Osteocyte (in vitro differentiated cells): Measurements from ENCODE around the gene GPC6. TPM values are rescaled to one million over a fixed set of nuclear protein-coding genes. Genes with fewer than 3 reads are reported as not detected.
A peak's percentile ranks its signal among the peaks of the same experiment; 100 is the strongest.

ENCODE experiments used
- DNase-seq: peaks from one replicate; pipeline ENCODE4 v3.0.0; 2021; ENCODE audit warnings: mixed read lengths; ENCODE audit not compliant: unreplicated experiment; ENCODE audit errors: extremely low spot score
- H3K27ac Mint-ChIP-seq: one replicate; pipeline ENCODE4 v1.8.0; 2021; ENCODE audit warnings: mild to moderate bottlenecking, mixed read lengths; ENCODE audit not compliant: unreplicated experiment
- H3K27me3 Mint-ChIP-seq: one replicate; pipeline ENCODE4 v1.8.0; 2021; ENCODE audit warnings: mixed read lengths; ENCODE audit not compliant: unreplicated experiment
- H3K36me3 Mint-ChIP-seq: one replicate; pipeline ENCODE4 v1.8.0; 2021; ENCODE audit warnings: mixed read lengths; ENCODE audit not compliant: unreplicated experiment
- H3K4me1 Mint-ChIP-seq: one replicate; pipeline ENCODE4 v1.8.0; 2021; ENCODE audit warnings: mixed read lengths; ENCODE audit not compliant: unreplicated experiment
- H3K4me3 Mint-ChIP-seq: one replicate; pipeline ENCODE4 v1.8.0; 2021; ENCODE audit warnings: mild to moderate bottlenecking, moderate library complexity, mixed read lengths; ENCODE audit not compliant: unreplicated experiment
- H3K9me3 Mint-ChIP-seq: one replicate; pipeline ENCODE4 v1.8.0; 2021; ENCODE audit warnings: mixed read lengths; ENCODE audit not compliant: unreplicated experiment
- CTCF ChIP-seq: fragments of 200-600 bp; sonication (generic); IDR thresholded peaks from 2 replicates; pipeline ENCODE4 v1.5.0; 2021; ENCODE audit warnings: antibody characterized with exemption, mild to moderate bottlenecking, moderate library complexity
- total RNA-seq: library from RNA; stranded (reverse); gene quantifications from 2 replicates; pipeline ENCODE4 v1.2.1, GENCODE V29; 2021

The GPC6 gene
- total RNA-seq, 1 donor from 2014 or later, result 125 TPM

GRCh38 chr13:94188201-94188854 is 961.7 kb downstream of the GPC6 start:
- H3K36me3 Mint-ChIP-seq, result peaks cover 3% of the 10 kb centered on the region
- H3K4me3 Mint-ChIP-seq, result no peak overlapping the region
- TF ChIP-seq CTCF, result no peak
- no peaks in the 10 kb centered on the region for H3K27me3 Mint-ChIP-seq
- DNase-seq, result no peak
- peaks cover 8% of the 10 kb centered on the region for H3K9me3 Mint-ChIP-seq
- H3K4me1 Mint-ChIP-seq, result peaks cover 9% of the 10 kb centered on the region
- no peak overlapping the region for H3K27ac Mint-ChIP-seq

DNA sequence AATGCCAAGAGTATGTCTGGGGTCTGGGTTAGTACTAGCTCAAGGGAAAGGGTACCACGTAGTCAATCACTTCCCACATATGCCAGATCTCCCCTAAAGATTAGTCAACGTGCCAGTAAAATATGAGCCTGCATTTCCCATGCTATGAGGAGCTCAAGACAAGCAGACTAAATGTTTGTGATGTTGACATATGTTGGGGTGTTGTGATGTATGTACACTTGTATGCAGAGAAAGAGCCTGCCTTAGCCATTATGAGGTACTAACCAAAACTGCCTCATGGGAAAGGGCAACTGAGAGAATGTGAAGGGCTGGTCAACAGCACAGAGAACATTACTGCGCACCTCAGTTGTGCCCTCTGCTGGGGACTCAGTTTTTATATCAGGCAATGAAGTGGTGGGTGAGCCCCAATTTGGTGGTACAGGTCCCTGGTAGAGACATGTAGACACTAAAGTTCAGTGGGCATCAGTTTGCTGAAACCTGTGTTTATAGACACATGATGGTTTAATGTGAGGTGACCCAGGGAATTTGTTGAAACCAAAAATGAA is 965.9 kb downstream of the GPC6 start:
- peaks cover 3% of the 10 kb centered on the region for H3K36me3 Mint-ChIP-seq
- no peak overlapping the region for H3K27ac Mint-ChIP-seq
- H3K4me1 Mint-ChIP-seq, result peaks cover 33% of the 10 kb centered on the region
- DNase-seq, result no peak
- peak; percentile 46 for TF ChIP-seq CTCF
- no peaks in the 10 kb centered on the region for H3K9me3 Mint-ChIP-seq
- H3K4me3 Mint-ChIP-seq, result no peak overlapping the region
- H3K27me3 Mint-ChIP-seq, result no peaks in the 10 kb centered on the region

- Mint-ChIP-seq H3K4me1 (peaks cover 46% of the 10 kb centered on the region), H3K9me3 (no peaks in the 10 kb centered on the region), H3K36me3 (peaks cover 4% of the 10 kb centered on the region), H3K4me3 (no peak overlapping the region), H3K27me3 (no peaks in the 10 kb centered on the region), H3K27ac (peak overlapping the region; percentile 19)
- TF ChIP-seq CTCF, result no peak
- DNase-seq, result no peak
Measured at GRCh38 chr13:94195715-94196114, 969.1 kb downstream of the GPC6 start.

GRCh38 chr13:94196413-94196812 is 969.8 kb downstream of the GPC6 start:
- H3K4me1 Mint-ChIP-seq, result peaks cover 46% of the 10 kb centered on the region
- no peaks in the 10 kb centered on the region for H3K27me3 Mint-ChIP-seq
- no peak for DNase-seq
- no peak overlapping the region for H3K4me3 Mint-ChIP-seq
- H3K27ac Mint-ChIP-seq, result peak overlapping the region; percentile 35
- no peaks in the 10 kb centered on the region for H3K9me3 Mint-ChIP-seq
- peaks cover 4% of the 10 kb centered on the region for H3K36me3 Mint-ChIP-seq
- no peak for TF ChIP-seq CTCF

GRCh38 chr13:94198681-94199080 is 972.1 kb downstream of the GPC6 start:
- Mint-ChIP-seq H3K4me3 (no peak overlapping the region), H3K27ac (peak overlapping the region; percentile 79)
- no peak for TF ChIP-seq CTCF

More at GRCh38 chr13:94198681-94199080, 972.1 kb downstream of the GPC6 start:
- no peak for DNase-seq
- Mint-ChIP-seq H3K4me1 (peaks cover 46% of the 10 kb centered on the region), H3K9me3 (peaks cover 9% of the 10 kb centered on the region), H3K27me3 (no peaks in the 10 kb centered on the region), H3K36me3 (peaks cover 4% of the 10 kb centered on the region)
